GM18909 (cell line): ENCODE data around the gene SHMT2.

Experiments
- ATAC-seq: cut with Tn5 transposase; IDR thresholded peaks from one replicate; pipeline ENCODE4 v1.9.1; 2021; ENCODE audit warnings: mild to moderate bottlenecking; ENCODE audit not compliant: unreplicated experiment, poor library complexity

Gene SHMT2

DNA sequence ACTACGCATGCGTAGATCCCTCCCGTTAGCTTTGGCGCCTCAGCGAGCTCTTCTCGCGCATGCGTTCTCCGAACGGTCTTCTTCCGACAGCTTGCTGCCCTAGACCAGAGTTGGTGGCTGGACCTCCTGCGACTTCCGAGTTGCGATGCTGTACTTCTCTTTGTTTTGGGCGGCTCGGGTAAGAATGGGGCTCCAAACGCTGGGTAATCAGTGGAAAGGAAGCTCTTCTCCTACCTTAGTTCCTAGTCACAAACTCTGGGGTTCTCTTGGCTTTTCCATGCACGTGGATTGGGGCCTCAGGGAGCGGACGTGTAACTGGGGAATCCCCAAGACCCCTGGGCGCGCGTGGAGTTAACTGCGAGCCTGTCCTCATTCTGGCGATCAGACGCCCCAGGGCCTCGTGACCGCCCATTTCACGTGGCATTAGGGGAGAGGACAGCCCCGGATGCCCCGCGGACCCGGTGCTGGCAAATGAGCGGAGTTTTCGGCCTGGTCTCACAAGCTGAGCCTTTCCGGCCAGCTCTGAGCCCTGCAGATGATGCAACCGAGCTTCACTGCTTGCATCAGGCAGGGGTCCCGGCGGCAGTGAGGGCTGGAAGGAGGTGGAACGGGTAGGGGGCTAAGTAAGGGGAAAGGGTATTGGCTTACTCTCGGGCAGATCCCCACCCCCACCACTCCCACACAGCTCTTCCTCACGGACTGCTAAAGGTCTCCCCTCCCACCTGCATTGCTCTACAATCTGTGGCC is at the start of gene SHMT2:
SHMT2 (plus strand) TSS at position 78 of the 747 bp plus-strand sequence; CDS start at position 146, 68 bp downstream.
- ATAC-seq, result peak; percentile 59

DNA sequence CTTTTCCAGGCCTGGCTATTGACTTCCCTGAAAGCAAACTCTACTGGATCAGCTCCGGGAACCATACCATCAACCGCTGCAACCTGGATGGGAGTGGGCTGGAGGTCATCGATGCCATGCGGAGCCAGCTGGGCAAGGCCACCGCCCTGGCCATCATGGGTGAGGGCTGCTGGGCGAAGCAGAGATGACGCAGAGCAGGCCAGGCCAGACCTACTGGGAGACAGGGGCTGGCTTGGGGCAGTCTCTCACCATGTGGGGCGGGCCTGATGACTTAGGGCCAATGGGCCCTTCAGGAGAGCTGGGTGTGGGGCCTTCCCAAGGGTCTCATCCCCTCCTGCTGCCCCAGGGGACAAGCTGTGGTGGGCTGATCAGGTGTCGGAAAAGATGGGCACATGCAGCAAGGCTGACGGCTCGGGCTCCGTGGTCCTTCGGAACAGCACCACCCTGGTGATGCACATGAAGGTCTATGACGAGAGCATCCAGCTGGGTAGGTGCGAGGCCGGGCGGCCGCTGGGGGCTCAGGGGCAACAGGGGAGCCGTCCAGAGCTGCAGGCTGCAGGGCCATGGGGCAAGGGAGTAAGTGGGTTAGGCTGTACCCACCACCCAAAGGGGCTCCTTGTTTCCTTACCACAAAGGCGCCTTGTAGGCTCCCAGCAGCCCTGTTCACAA is 49.1 kb upstream of the SHMT2 start:
- ATAC-seq, result no peak

DNA sequence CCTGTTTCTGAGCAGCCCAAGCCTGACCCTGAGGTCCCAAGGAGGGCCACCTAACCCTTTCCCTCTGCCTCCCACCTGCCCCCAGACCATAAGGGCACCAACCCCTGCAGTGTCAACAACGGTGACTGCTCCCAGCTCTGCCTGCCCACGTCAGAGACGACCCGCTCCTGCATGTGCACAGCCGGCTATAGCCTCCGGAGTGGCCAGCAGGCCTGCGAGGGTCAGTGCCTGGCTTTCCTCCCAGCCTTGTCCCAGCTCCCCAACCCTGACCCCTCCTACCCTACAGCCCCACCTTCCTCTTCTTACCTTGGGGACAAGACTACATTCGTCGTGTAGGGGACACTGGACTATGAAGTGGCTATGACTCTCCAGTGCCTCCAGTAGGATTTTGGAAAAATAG is 48.4 kb upstream of the SHMT2 start:
- ATAC-seq, result no peak

DNA sequence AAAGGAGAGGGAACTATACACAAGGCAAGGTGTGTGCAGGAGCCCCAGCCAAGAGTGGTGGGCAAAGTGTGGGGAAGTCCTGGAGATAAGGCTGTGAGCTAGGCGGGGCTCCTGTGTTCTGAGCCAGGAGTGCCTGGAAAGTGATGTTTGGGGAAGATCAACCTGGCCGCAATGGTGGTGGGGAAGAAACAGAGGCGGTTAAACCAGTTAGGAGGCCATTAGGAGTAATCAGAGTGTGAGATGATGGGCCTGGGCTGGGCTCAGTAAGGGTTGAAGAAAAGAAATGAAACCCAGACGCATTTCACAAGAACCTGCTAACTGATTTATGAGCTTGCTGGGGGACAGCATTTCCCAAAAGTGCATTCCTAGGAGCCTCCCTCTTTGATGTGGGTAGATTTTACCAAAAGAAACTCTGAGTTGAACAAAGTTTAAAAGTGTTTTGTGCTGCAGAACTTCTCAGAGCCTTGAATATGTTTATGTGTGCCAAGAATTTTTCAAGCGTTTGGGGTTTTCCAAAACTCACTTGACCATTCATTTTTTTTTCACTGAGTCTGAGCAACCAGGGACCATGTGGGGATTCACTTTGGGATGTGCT is 47.9 kb upstream of the SHMT2 start:
- no peak for ATAC-seq

DNA sequence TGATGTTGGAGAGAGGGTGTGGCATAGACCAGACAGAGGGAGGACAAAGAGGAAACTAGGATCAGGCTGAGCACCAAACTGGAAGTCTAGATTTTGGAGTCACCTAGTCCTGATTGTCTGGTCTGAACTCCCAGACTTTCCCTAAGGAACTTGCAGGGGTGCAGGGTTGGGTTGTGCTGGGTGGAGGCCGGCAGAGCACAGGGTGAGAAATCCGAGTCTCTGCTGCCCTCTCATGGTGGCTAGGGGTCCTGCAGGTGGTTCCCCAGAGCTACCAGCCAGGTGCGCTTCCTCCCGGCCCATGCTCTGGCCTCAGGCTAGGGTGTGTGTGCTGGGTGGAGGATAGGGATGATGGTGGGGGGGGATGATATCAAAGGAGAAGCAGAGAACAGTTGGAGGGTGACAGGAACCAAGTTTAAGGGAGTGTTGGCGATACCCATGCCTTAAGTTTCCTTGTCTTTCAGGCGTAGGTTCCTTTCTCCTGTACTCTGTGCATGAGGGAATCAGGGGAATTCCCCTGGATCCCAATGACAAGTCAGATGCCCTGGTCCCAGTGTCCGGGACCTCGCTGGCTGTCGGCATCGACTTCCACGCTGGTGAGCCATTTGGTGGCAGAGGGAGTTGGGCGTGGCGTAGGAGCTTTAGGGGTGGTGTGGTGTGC is 46.5 kb upstream of the SHMT2 start:
- peak; percentile 91 for ATAC-seq

DNA sequence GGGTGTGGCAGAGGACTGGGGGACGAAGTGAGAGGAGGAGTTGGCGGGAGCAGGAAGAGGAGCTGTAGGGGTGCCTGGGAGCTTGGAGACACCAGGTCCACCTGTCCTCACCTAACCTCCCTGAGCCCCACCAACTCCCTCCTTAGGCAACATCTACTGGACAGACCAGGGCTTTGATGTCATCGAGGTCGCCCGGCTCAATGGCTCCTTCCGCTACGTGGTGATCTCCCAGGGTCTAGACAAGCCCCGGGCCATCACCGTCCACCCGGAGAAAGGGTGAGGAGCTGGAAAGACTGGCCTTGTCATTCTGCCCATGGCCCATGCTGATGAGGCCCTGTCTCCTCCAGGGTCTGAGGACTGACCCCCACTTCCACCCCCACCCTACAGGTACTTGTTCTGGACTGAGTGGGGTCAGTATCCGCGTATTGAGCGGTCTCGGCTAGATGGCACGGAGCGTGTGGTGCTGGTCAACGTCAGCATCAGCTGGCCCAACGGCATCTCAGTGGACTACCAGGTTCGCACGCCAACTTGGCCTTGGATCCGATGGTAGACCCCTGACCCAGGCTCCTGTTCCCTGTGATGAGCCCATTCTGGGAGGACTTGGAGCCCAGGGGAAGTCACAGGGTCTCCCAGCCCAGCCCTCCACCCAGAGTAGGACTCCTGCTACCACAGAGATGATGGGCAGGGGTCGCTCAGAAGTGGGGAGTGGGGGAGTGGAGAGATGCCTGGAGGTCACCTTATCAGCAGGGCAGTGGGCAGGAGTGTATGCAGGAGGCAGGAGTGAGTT is 45.4 kb upstream of the SHMT2 start:
- no peak for ATAC-seq

DNA sequence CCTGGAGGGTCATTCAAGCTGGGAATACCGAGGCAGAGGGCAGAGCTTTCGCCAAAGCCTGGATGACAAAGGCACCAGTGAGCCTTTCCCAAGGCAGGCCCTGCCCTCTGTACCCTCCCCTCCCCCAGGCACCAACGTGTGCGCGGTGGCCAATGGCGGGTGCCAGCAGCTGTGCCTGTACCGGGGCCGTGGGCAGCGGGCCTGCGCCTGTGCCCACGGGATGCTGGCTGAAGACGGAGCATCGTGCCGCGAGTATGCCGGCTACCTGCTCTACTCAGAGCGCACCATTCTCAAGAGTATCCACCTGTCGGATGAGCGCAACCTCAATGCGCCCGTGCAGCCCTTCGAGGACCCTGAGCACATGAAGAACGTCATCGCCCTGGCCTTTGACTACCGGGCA is 44.1 kb upstream of the SHMT2 start:
- no peak for ATAC-seq

DNA sequence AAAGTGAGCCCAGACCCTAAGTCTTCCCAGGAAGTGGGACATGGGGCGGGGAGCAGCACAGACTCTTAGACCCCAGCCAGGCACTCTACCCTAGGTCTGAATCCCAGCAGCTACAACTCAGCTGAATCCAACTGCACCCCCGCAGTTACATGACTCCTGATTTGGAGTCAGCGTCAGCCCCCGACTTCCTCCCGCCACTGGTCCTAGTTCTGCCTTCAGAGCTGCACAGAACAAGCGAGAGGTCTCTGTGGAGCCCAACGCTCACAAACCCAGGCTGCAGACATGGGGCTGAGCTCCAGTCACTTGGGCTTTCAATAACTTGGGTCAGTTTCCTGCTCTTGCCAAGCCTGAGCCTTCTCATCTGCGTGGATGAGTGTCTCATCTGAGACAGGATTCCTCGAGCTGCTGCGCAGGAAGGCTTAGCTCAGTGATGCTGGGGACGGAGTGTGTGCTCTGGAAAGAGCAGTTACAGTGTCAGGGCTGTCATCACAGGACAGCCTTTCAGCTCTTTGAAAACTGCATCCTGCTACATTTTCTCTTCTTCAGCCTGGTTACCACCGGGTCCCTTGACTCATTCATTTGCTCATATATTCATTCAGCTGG is 43.5 kb upstream of the SHMT2 start:
- ATAC-seq, result no peak

DNA sequence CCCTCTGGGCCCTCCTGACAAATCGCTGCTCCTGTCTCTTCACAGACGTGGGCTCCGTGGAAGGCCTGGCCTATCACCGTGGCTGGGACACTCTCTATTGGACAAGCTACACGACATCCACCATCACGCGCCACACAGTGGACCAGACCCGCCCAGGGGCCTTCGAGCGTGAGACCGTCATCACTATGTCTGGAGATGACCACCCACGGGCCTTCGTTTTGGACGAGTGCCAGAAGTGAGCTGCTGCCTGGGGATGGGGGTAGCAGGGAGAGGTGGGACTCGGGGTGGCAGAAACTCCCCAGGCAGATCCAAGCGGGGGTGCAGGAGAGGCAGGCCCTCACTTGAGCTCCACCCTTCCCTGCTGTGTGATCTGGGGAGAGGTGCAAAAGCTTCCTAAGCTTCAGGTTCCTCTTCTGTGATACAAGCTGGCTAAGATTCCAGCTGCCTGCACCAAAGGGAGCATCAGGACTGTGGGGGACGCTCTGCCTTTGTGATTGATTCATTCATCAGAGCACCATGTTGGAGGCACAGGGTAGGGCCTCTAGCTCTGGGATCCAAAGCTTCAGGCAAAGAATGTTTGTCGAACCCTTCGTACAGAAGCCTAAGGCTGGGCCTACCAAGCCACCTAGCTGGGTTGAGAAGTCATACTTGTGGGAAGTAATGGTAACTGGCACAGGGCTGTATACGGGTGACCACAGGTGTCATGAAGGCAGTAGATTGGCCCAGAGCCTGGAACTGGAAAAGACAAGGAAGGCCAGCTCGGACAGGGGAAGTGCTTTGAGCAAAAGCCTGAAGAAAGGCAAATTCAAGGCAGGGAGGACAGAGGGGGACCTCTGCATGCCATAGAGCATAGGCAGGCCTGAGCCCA is 42.1 kb upstream of the SHMT2 start:
- ATAC-seq, result no peak

DNA sequence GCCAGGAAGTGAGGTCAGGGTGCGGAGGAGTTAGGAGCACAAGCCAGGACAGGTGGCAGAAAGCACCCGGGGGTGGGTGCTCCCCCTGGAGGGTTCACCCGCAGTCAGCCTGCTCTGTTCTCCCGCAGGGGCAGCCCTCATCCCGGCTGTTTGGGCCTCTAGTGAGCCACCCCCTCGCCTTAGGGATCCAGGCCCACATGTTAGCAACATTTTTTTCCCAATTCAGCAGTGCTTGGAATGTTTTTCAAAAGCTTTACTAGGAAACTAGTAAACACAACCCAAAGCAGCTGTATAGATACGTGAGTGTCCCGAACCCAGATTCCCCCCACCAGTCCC is 41.5 kb upstream of the SHMT2 start:
- ATAC-seq, result no peak

DNA sequence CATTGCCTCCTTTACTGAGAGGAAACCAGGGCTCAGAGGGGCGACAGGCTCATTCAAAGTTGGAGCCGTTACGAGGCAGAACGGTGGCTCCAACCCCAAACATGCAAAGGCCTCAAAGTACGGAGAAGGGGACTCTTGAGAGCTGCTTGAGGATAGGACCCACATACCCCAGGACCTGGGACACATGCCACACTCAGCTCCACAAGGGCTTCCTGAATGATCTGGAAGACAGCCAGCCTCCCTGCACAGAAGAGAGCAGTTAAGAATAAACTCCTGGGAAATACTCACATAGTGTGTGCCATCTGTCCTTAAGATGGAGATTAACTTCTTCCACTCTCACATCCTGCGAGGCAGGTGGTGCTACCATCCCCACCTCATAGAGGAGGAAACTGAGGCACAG is 39.5 kb upstream of the SHMT2 start:
- no peak for ATAC-seq

DNA sequence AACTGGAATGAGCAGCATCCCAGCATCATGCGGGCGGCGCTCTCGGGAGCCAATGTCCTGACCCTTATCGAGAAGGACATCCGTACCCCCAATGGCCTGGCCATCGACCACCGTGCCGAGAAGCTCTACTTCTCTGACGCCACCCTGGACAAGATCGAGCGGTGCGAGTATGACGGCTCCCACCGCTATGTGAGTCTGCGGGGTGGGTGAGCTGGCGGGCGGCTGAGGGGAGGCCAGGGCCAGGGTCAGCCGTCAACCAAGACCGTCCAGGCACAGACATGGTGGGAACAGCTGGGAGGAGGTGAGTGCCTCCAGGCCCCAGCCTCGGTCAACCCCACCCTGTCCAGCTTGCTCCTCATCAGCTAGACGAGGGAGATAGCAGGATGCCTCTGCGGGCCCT is 38.7 kb upstream of the SHMT2 start:
- no peak for ATAC-seq

DNA sequence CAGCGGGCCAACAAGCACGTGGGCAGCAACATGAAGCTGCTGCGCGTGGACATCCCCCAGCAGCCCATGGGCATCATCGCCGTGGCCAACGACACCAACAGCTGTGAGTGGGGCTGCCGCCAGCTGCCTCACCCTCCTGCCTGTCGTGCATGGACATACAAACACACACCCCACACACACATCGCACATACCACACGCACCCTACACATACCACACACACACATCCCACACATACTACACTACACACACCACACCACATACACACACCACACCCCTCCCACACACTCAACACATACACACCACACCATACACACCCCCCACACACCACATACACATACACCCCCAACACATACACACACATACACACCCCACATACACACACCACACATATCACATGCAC is 38.1 kb upstream of the SHMT2 start:
- ATAC-seq, result no peak

DNA sequence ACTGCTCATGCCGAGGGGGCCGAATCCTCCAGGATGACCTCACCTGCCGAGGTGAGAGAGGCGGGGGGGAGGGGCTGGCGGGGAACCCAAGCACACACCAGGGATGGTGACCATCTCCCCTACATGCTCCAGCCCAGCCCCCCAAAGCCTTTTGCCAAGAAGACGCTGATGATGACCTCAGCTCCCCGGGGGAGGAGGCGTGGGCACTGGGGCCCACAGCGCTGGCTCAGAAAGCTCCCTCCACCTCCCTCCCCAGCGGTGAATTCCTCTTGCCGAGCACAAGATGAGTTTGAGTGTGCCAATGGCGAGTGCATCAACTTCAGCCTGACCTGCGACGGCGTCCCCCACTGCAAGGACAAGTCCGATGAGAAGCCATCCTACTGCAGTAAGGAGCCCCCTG is 36.6 kb upstream of the SHMT2 start:
- no peak for ATAC-seq

DNA sequence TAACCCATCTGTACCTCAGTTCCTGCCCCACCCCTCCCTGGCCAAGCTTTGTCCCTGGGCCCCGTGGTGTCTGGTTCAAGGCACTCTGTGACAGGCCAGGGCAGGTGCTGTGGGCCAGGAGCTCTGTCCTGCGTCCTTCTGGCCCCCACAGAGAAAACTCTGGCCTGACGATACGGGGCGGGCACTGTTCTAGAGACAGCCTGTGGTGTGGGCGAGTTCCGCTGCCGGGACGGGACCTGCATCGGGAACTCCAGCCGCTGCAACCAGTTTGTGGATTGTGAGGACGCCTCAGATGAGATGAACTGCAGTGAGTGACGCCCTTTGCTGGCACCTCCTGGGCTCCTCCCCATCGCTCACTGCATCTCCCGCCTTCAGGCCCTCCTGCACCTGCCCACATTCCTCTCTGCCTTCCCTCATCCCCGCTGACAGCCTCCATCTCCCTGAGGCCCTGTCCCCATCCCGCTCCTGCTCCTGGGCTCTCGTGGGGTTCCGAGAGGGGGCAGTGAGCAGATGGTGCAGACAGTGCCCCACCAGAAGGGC is 35.7 kb upstream of the SHMT2 start:
- ATAC-seq, result no peak

DNA sequence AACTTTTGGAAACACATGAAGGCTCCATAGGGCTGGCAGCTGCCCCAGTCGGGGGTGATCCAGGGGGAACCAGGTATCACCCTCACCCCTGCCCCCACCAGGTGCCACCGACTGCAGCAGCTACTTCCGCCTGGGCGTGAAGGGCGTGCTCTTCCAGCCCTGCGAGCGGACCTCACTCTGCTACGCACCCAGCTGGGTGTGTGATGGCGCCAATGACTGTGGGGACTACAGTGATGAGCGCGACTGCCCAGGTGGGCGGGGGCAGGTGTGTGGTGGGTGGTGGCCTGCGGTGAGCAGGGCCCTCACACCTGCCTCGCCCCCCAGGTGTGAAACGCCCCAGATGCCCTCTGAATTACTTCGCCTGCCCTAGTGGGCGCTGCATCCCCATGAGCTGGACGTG is 35.3 kb upstream of the SHMT2 start:
- no peak for ATAC-seq

DNA sequence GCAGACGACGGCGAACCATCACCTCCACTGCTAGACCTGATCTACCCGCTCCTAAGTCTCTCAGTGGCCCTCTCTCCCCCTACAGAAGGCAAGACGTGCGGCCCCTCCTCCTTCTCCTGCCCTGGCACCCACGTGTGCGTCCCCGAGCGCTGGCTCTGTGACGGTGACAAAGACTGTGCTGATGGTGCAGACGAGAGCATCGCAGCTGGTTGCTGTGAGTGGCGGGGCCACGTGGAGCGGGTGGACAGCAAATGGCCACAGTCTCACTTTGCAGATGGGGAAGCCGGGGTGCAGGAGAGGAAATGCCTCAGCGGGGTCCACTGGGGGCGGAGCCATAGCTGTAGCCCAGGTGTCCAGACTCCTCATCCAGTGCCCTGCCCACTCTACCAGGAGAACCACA is 34.3 kb upstream of the SHMT2 start:
- ATAC-seq, result no peak

DNA sequence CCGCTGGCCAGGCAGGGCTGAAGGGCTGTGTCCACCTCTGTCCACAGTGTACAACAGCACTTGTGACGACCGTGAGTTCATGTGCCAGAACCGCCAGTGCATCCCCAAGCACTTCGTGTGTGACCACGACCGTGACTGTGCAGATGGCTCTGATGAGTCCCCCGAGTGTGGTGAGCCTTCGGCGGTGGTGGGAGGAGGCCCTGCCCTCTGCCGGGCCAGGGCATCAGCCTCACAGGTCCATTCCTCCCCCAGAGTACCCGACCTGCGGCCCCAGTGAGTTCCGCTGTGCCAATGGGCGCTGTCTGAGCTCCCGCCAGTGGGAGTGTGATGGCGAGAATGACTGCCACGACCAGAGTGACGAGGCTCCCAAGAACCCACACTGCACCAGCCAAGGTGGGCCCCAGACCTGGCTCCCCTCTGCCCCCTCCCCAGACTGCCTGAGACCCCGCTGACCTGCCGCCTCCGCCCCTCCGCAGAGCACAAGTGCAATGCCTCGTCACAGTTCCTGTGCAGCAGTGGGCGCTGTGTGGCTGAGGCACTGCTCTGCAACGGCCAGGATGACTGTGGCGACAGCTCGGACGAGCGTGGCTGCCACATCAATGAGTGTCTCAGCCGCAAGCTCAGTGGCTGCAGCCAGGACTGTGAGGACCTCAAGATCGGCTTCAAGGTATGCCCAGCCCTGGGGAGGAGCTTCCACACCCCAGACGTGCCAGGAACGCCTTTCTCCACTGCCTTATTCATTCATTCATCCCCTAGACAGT is 33.7 kb upstream of the SHMT2 start:
- no peak for ATAC-seq
